GM23338 (cell line): ENCODE data around the gene PTPN12. TPM values are rescaled to one million over a fixed set of nuclear protein-coding genes. Genes with fewer than 3 reads are reported as not detected.

Experiments used
- ATAC-seq: fragments of 200-7000 bp; cut with Tn5 transposase; 3 replicates; pipeline ENCODE4 v1.9.1; 2020
- DNase-seq: peaks from one replicate; pipeline ENCODE4 v3.0.0-alpha.2; 2015; ENCODE audit warnings: low spot score
- H2AFZ ChIP-seq: fragments of 200-600 bp; sonication (generic); 2 replicates; pipeline ENCODE4 v1.8.0; 2016; ENCODE audit warnings: antibody characterized with exemption, mild to moderate bottlenecking, moderate library complexity
- H3F3A ChIP-seq: fragments of 200-600 bp; sonication (generic); replicated peaks from 2 replicates; pipeline ENCODE4 v1.8.0; 2017; ENCODE audit warnings: antibody characterized with exemption, mixed run types, low read depth
- H3K27ac ChIP-seq: fragments of 200-600 bp; sonication (generic); 2 replicates; pipeline ENCODE4 v1.6.1; 2016; ENCODE audit warnings: low read depth
- H3K27me3 ChIP-seq: fragments of 200-600 bp; sonication (generic); 2 replicates; pipeline ENCODE4 v1.8.0; 2016; ENCODE audit warnings: mild to moderate bottlenecking, mixed run types, moderate library complexity; ENCODE audit not compliant: insufficient read depth
- H3K36me3 ChIP-seq: fragments of 200-600 bp; sonication (generic); 2 replicates; pipeline ENCODE4 v1.8.0; 2016; ENCODE audit warnings: mild to moderate bottlenecking; ENCODE audit not compliant: insufficient read depth
- H3K4me1 ChIP-seq: fragments of 200-600 bp; sonication (generic); 2 replicates; pipeline ENCODE4 v1.8.0; 2016; ENCODE audit warnings: mild to moderate bottlenecking, moderate library complexity; ENCODE audit not compliant: insufficient read depth
- H3K4me2 ChIP-seq: fragments of 200-600 bp; sonication (generic); 2 replicates; pipeline ENCODE4 v1.7.1; 2017; ENCODE audit warnings: mixed run types
- H3K4me3 ChIP-seq: fragments of 200-600 bp; sonication (generic); 2 replicates; pipeline ENCODE4 v1.6.1; 2016; ENCODE audit warnings: mixed run types
- H3K79me2 ChIP-seq: fragments of 200-600 bp; sonication (generic); replicated peaks from 2 replicates; pipeline ENCODE4 v1.8.0; 2017; ENCODE audit warnings: mild to moderate bottlenecking; ENCODE audit not compliant: insufficient read depth
- H3K9me2 ChIP-seq: fragments of 200-600 bp; sonication (generic); 2 replicates; pipeline ENCODE4 v1.8.0; 2017; ENCODE audit not compliant: insufficient read depth
- H4K20me1 ChIP-seq: fragments of 200-600 bp; sonication (generic); replicated peaks from 2 replicates; pipeline ENCODE4 v1.8.0; 2017; ENCODE audit warnings: mild to moderate bottlenecking; ENCODE audit not compliant: insufficient read depth
- H3K27ac Mint-ChIP-seq: 2 replicates; pipeline ENCODE4 v1.8.0; 2020; ENCODE audit warnings: inconsistent platforms, mild to moderate bottlenecking, moderate library complexity, mixed read lengths
- H3K27me3 Mint-ChIP-seq: 3 replicates; pipeline ENCODE4 v1.8.0; 2022; ENCODE audit warnings: low read depth, mild to moderate bottlenecking, moderate library complexity, mixed read lengths, inconsistent platforms; ENCODE audit not compliant: insufficient read depth, poor library complexity
- H3K36me3 Mint-ChIP-seq: 3 replicates; pipeline ENCODE4 v1.8.0; 2021; ENCODE audit warnings: low read depth, mild to moderate bottlenecking, inconsistent platforms, moderate library complexity, mixed read lengths
- H3K4me1 Mint-ChIP-seq: 3 replicates; pipeline ENCODE4 v1.8.0; 2020; ENCODE audit warnings: mild to moderate bottlenecking, inconsistent platforms, mixed read lengths
- H3K4me3 Mint-ChIP-seq: 3 replicates; pipeline ENCODE4 v1.8.0; 2021; ENCODE audit warnings: moderate library complexity, mild to moderate bottlenecking, inconsistent platforms, mixed read lengths
- H3K9me3 Mint-ChIP-seq: 3 replicates; pipeline ENCODE4 v1.8.0; 2020; ENCODE audit warnings: moderate library complexity, mild to moderate bottlenecking, inconsistent platforms, mixed read lengths
- CREB1 ChIP-seq: fragments of 250-450 bp; sonication (Bioruptor Pico); IDR thresholded peaks from 2 replicates; pipeline ENCODE4 v1.5.0; 2020; ENCODE audit warnings: low read depth, mild to moderate bottlenecking, moderate library complexity
- ETS1 ChIP-seq: IDR thresholded peaks from 2 replicates; pipeline ENCODE4 v1.6.1; 2016; ENCODE audit warnings: antibody characterized with exemption
- EZH2 ChIP-seq: fragments of 200-600 bp; sonication (generic); IDR thresholded peaks from one replicate; pipeline ENCODE4 v1.8.0; 2017; ENCODE audit warnings: antibody characterized with exemption, mild to moderate bottlenecking, low read depth; ENCODE audit not compliant: unreplicated experiment
- JUNB ChIP-seq: IDR thresholded peaks from one replicate; pipeline ENCODE4 v1.6.1; 2016; ENCODE audit warnings: antibody characterized with exemption; ENCODE audit not compliant: unreplicated experiment
- NANOG ChIP-seq: IDR thresholded peaks from 2 replicates; pipeline ENCODE4 v1.6.1; 2016; ENCODE audit warnings: antibody characterized with exemption, borderline replicate concordance
- POLR2AphosphoS5 ChIP-seq: IDR thresholded peaks from 2 replicates; pipeline ENCODE4 v1.6.1; 2016; ENCODE audit warnings: antibody characterized with exemption, low read depth
- ZNF114 ChIP-seq: fragments of 250-450 bp; sonication (Bioruptor Pico); IDR thresholded peaks from 2 replicates; pipeline ENCODE4 v1.5.0; 2020; ENCODE audit warnings: mild to moderate bottlenecking, moderate library complexity
- ZNF331 ChIP-seq: fragments of 250-450 bp; sonication (Bioruptor Pico); IDR thresholded peaks from 2 replicates; pipeline ENCODE4 v1.5.0; 2020; ENCODE audit warnings: low read depth, mild to moderate bottlenecking, moderate library complexity
- ZNF462 ChIP-seq: fragments of 250-450 bp; sonication (Bioruptor Pico); IDR thresholded peaks from 2 replicates; pipeline ENCODE4 v1.5.0; 2020; ENCODE audit warnings: mild to moderate bottlenecking, moderate library complexity
- polyA plus RNA-seq: library from polyadenylated mRNA; unstranded; fragments of >200 nt; fragmentation: Nextera tagmentation; extraction: Ambion mirVana; gene quantifications from 2 replicates; pipeline ENCODE4 v1.2.1, GENCODE V29; 2016
- total RNA-seq: library from RNA; depleted of rRNA; stranded (reverse); fragments of >200 nt; shearing (Covaris generic); gene quantifications from 2 replicates; pipeline ENCODE4 v1.2.3, GENCODE V29; 2014
- TF ChIP-seq, protein P1 (sequence below), 2 experiments: fragments of 200-600 bp in 1 of 2; sonication (generic) in 1 of 2; conservative IDR thresholded peaks; 2 replicates each; pipeline versions ENCODE4 v1.5.1 to v1.6.1; 2016 to 2017; ENCODE audit warnings: antibody characterized with exemption in 2 of 2, low read depth in 2 of 2, mild to moderate bottlenecking in 2 of 2, moderate library complexity in 1 of 2

The PTPN12 gene
- total and polyA plus RNA-seq, 2 experiments from 2014 or later, result 58.8 to 187 TPM

- H3K27ac Mint-ChIP-seq, result no peak overlapping the region
- H3K4me1 ChIP-seq, result peaks cover 26% of the 10 kb centered on the region
These were observed 24.3 kb downstream of the PTPN12 start for GRCh38 chr7:77561352-77561751.

More at GRCh38 chr7:77561352-77561751, 24.3 kb downstream of the PTPN12 start:
- Mint-ChIP-seq H3K9me3 (no peaks in the 10 kb centered on the region), H3K4me1 (peaks cover 35% of the 10 kb centered on the region), H3K36me3 (peaks cover 8% of the 10 kb centered on the region; the same call in 2 of the 3 replicates), H3K27me3 (peaks cover 2% of the 10 kb centered on the region), H3K4me3 (no peak overlapping the region)
- ATAC-seq (no peak), DNase-seq (no peak)
- Histone ChIP-seq H3K27me3 (no peaks in the 10 kb centered on the region), H3K4me3 (no peak overlapping the region), H3K79me2 (peaks cover 100% of the 10 kb centered on the region), H3K27ac (no peak overlapping the region), H3F3A (no peaks in the 10 kb centered on the region), H3K36me3 (no peaks in the 10 kb centered on the region), H3K9me2 (no peaks in the 10 kb centered on the region), H4K20me1 (peaks cover 62% of the 10 kb centered on the region), H2AFZ (no peak overlapping the region), H3K4me2 (no peak overlapping the region)
- TF ChIP-seq, protein P1, sequence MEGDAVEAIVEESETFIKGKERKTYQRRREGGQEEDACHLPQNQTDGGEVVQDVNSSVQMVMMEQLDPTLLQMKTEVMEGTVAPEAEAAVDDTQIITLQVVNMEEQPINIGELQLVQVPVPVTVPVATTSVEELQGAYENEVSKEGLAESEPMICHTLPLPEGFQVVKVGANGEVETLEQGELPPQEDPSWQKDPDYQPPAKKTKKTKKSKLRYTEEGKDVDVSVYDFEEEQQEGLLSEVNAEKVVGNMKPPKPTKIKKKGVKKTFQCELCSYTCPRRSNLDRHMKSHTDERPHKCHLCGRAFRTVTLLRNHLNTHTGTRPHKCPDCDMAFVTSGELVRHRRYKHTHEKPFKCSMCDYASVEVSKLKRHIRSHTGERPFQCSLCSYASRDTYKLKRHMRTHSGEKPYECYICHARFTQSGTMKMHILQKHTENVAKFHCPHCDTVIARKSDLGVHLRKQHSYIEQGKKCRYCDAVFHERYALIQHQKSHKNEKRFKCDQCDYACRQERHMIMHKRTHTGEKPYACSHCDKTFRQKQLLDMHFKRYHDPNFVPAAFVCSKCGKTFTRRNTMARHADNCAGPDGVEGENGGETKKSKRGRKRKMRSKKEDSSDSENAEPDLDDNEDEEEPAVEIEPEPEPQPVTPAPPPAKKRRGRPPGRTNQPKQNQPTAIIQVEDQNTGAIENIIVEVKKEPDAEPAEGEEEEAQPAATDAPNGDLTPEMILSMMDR (conservative IDR thresholded peaks at IDR 0.05; ENCODE audit: low read depth in 2 of 2), result no peak
- TF ChIP-seq ZNF331 (CRISPR knock-in tag), result no peak
- TF ChIP-seq ETS1, result no peak
- TF ChIP-seq ZNF114 (CRISPR knock-in tag), result no peak
- TF ChIP-seq POLR2AphosphoS5, result no peak
- TF ChIP-seq JUNB, result no peak
- TF ChIP-seq ZNF462 (CRISPR knock-in tag), result no peak
- no peak for TF ChIP-seq NANOG
- TF ChIP-seq EZH2, result no peak
- TF ChIP-seq CREB1 (CRISPR knock-in tag), result no peak
